Fibroblast of lung (primary cell): ENCODE measurements around the gene TBPL1.

Source experiments
- CTCF ChIP-seq, 2 donors: IDR thresholded peaks in 1 of 2; conservative IDR thresholded peaks in 1 of 2; 1 replicate in 1 of 2; 2 replicates in 1 of 2; pipeline ENCODE4 v1.5.1; 2011 to 2012; ENCODE audit warnings: low read length in 2 of 2, control low read depth in 1 of 2, inconsistent platforms in 1 of 2, low read depth in 1 of 2, mild to moderate bottlenecking in 1 of 2
- EZH2 ChIP-seq: IDR thresholded peaks from 2 replicates; pipeline ENCODE4 v1.5.1; 2012; ENCODE audit warnings: low read length, control low read depth, mild to moderate bottlenecking; ENCODE audit errors: missing control alignments

GRCh38 chr6:133951227-133951626 lies 1.8 kb upstream of the TBPL1 start:
- TF ChIP-seq CTCF (conservative IDR thresholded peaks at IDR 0.05 in 1 of 2, IDR thresholded peaks at IDR 0.05 in 1 of 2; ENCODE audit: low read depth in 1 of 2, low read length in 2 of 2) (no peak), EZH2 (no peak)
